Gastroesophageal sphincter (tissue), 3 donors: ENCODE data around the gene TXNL4B.

Experiments used
- EP300 ChIP-seq: sonication (generic); formaldehyde crosslinking; IDR thresholded peaks from one replicate; pipeline ENCODE4 v1.6.1; 2017; ENCODE audit warnings: antibody characterized with exemption, mild to moderate bottlenecking
- POLR2A ChIP-seq, 2 donors: fragments of 450-650 bp; IDR thresholded peaks; one replicate each; pipeline ENCODE4 v1.6.1; 2017; ENCODE audit warnings: antibody characterized with exemption in 2 of 2, mild to moderate bottlenecking in 2 of 2, moderate library complexity in 1 of 2
- POLR2AphosphoS5 ChIP-seq: sonication (generic); formaldehyde crosslinking; IDR thresholded peaks from one replicate; pipeline ENCODE4 v1.6.1; 2017; ENCODE audit warnings: antibody characterized with exemption
- TF ChIP-seq, protein P1 (sequence below), 4 experiments: fragments of 200-600 bp in 2 of 4; fragments of 450-650 bp in 2 of 4; sonication (generic) in 1 of 4; IDR thresholded peaks; one replicate each; pipeline ENCODE4 v1.5.1; 2017 to 2019; ENCODE audit warnings: antibody characterized with exemption in 4 of 4, mild to moderate bottlenecking in 2 of 4, moderate library complexity in 2 of 4

DNA sequence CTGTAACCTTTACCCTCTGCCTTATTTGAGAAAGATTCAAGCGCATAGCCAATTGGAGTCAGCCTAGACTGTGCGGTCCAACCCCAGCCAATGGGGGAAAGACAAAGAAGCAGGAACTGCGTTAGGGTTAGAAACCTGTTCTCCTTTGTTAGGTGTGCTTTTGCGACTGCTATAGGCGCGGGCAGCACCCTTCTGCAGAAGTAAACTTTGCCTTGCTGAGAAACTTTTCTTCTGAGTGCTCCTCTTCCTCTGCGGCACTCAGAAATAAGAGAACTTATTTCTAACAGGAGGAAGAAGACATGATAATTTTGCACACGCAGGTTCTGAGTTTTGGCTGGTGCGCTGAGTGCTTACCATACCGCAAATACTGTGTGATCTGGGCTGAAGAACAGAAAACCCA is 9.0 kb downstream of the TXNL4B start:
- TF ChIP-seq, protein P1, sequence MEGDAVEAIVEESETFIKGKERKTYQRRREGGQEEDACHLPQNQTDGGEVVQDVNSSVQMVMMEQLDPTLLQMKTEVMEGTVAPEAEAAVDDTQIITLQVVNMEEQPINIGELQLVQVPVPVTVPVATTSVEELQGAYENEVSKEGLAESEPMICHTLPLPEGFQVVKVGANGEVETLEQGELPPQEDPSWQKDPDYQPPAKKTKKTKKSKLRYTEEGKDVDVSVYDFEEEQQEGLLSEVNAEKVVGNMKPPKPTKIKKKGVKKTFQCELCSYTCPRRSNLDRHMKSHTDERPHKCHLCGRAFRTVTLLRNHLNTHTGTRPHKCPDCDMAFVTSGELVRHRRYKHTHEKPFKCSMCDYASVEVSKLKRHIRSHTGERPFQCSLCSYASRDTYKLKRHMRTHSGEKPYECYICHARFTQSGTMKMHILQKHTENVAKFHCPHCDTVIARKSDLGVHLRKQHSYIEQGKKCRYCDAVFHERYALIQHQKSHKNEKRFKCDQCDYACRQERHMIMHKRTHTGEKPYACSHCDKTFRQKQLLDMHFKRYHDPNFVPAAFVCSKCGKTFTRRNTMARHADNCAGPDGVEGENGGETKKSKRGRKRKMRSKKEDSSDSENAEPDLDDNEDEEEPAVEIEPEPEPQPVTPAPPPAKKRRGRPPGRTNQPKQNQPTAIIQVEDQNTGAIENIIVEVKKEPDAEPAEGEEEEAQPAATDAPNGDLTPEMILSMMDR (IDR thresholded peaks at IDR 0.05) = no peak
- no peak for TF ChIP-seq EP300
- TF ChIP-seq POLR2A (IDR thresholded peaks at IDR 0.05) = no peak
- TF ChIP-seq POLR2AphosphoS5 = no peak
